SK-MEL-5 (cell line): ENCODE measurements around the gene DTNB. TPM values are rescaled to one million over a fixed set of nuclear protein-coding genes. Genes with fewer than 3 reads are reported as not detected.
A peak's percentile ranks its signal among the peaks of the same experiment; 100 is the strongest.

ENCODE experiments used
- DNase-seq: peaks from one replicate; pipeline ENCODE4 v3.0.0-alpha.2; 2016; ENCODE audit warnings: low read depth, low spot score
- in situ Hi-C: cut with HindIII; loops from 2 replicates; pipeline ENCODE4 v1.10.0; 2016; ENCODE audit warnings: low sequenced_read_pairs, high pct_unique_total_duplicates, low pct_unique_long_range_greater_than_20kb
- total RNA-seq: library from RNA; depleted of rRNA; stranded (reverse); fragments of >200 nt; shearing (Covaris generic); gene quantifications from 2 replicates; pipeline ENCODE4 v1.2.3, GENCODE V29; 2014

The DTNB gene
- total RNA-seq, 1 experiment from 2014 or later = 19.9 TPM

- in situ Hi-C loops = no loop called here
- DNase-seq = no peak
Observed at GRCh38 chr2:25504266-25504665, 169.1 kb downstream of the DTNB start.

- DNase-seq = peak; percentile 60
- in situ Hi-C loops = no loop called here
Observed at GRCh38 chr2:25499157-25499556, 174.2 kb downstream of the DTNB start.

GRCh38 chr2:25497918-25498407, 175.4 kb downstream of the DTNB start:
- in situ Hi-C loops = no loop called here
- no peak for DNase-seq

GRCh38 chr2:25497229-25497917, 176.0 kb downstream of the DTNB start:
- in situ Hi-C loops = no loop called here
- DNase-seq = peak; percentile 73

- in situ Hi-C loops = no loop called here
- DNase-seq = no peak
Observed at GRCh38 chr2:25494616-25495015, 178.8 kb downstream of the DTNB start.

- no peak for DNase-seq
- in situ Hi-C loops = no loop called here
Observed at GRCh38 chr2:25493207-25493606, 180.2 kb downstream of the DTNB start.

GRCh38 chr2:25492726-25493125, 180.7 kb downstream of the DTNB start:
- no peak for DNase-seq
- in situ Hi-C loops = no loop called here

- in situ Hi-C loops = no loop called here
- no peak for DNase-seq
Observed at GRCh38 chr2:25491966-25492532, 181.3 kb downstream of the DTNB start.

- in situ Hi-C loops = no loop called here
- DNase-seq = no peak
Observed at GRCh38 chr2:25491003-25491696, 182.2 kb downstream of the DTNB start.

GRCh38 chr2:25490217-25490616, 183.2 kb downstream of the DTNB start:
- no peak for DNase-seq
- in situ Hi-C loops = no loop called here

- in situ Hi-C loops = no loop called here
- no peak for DNase-seq
Observed at GRCh38 chr2:25489631-25490030, 183.7 kb downstream of the DTNB start.

- in situ Hi-C loops = no loop called here
- peak; percentile 87 for DNase-seq
Observed at GRCh38 chr2:25483607-25484266, 189.6 kb downstream of the DTNB start.

- no peak for DNase-seq
- in situ Hi-C loops = no loop called here
Observed at GRCh38 chr2:25482341-25482740, 191.0 kb downstream of the DTNB start.

GRCh38 chr2:25481381-25482300, 191.7 kb downstream of the DTNB start:
- in situ Hi-C loops = no loop called here
- DNase-seq = peak; percentile 41

GRCh38 chr2:25480561-25480960, 192.8 kb downstream of the DTNB start:
- in situ Hi-C loops = no loop called here
- DNase-seq = no peak

- in situ Hi-C loops = no loop called here
- peak; percentile 41 for DNase-seq
Observed at GRCh38 chr2:25479761-25480160, 193.6 kb downstream of the DTNB start.

- DNase-seq = no peak
- in situ Hi-C loops = no loop called here
Observed at GRCh38 chr2:25478736-25479135, 194.6 kb downstream of the DTNB start.
